Endothelial cell of umbilical vein (primary cell): ENCODE results near the gene SDHB. TPM values are rescaled to one million over a fixed set of nuclear protein-coding genes. Genes with fewer than 3 reads are reported as not detected.

Experiments used
- BruUV-seq: library from RNA; stranded (reverse); fragments of 400-500 nt; replicated peaks from 2 replicates; lab custom pipeline; 2021; lab: Mats Ljungman, UMichigan
- CTCF ChIA-PET: fragments of 300-600, 350-600 bp; sonication (Branson Sonifier 250); formaldehyde crosslinking; loops from one replicate; lab custom pipeline; 2021; ENCODE audit warnings: antibody characterized with exemption, inconsistent platforms; lab: Charles Lee
- POLR2A ChIA-PET: fragments of 300-600, 350-600 bp; sonication (Branson Sonifier 250); formaldehyde crosslinking; loops from one replicate; lab custom pipeline; 2021; ENCODE audit warnings: antibody characterized with exemption, inconsistent platforms; lab: Charles Lee
- DNase-seq: peaks from one replicate; pipeline ENCODE4 v3.0.0-alpha.2; 2011; ENCODE audit warnings: low read depth, low spot score
- FAIRE-seq: peaks from 2 replicates; lab custom pipeline; 2011; peaks lifted over from hg19 to GRCh38; lab: Jason Lieb, UNC
- H2AFZ ChIP-seq: 2 replicates; pipeline ENCODE4 v1.6.0; 2012; ENCODE audit warnings: low read depth, low read length, control low read depth, inconsistent platforms
- H3K27ac ChIP-seq: 2 replicates; pipeline ENCODE4 v1.5.1; 2011; ENCODE audit warnings: low read depth, mild to moderate bottlenecking, control low read depth, low read length, moderate library complexity; ENCODE audit not compliant: insufficient read depth
- H3K27me3 ChIP-seq, 2 experiments: 2 replicates each; pipeline versions ENCODE4 v1.6.0 to v1.6.1; 2011; ENCODE audit warnings: low read length in 2 of 2, mixed read lengths in 1 of 2; ENCODE audit not compliant: control insufficient read depth in 2 of 2, insufficient read depth in 2 of 2
- H3K36me3 ChIP-seq, 2 experiments: 2 replicates in 1 of 2; 3 replicates in 1 of 2; pipeline ENCODE4 v1.5.1; 2011; ENCODE audit warnings: low read length in 2 of 2, mild to moderate bottlenecking in 1 of 2, moderate library complexity in 1 of 2; ENCODE audit not compliant: control insufficient read depth in 2 of 2, insufficient read depth in 2 of 2; ENCODE audit errors: extremely low read depth in 1 of 2
- H3K4me1 ChIP-seq: 3 replicates; pipeline ENCODE4 v1.5.1; 2011; ENCODE audit warnings: mild to moderate bottlenecking, low read length; ENCODE audit not compliant: control insufficient read depth, insufficient read depth; ENCODE audit errors: extremely low read depth
- H3K4me2 ChIP-seq: 2 replicates; pipeline ENCODE4 v1.6.1; 2011; ENCODE audit warnings: low read length, control low read depth, mixed read lengths; ENCODE audit not compliant: insufficient read depth
- H3K4me3 ChIP-seq, 3 experiments: fragments of 200-600 bp in 1 of 3; sonication (generic), shearing (Covaris generic) in 1 of 3; replicated peaks in 1 of 3; 2 replicates each; pipeline ENCODE4 v1.5.1; 2011 to 2016; ENCODE audit warnings: control low read depth in 3 of 3, low read length in 3 of 3, mild to moderate bottlenecking in 2 of 3, inconsistent platforms in 1 of 3, low read depth in 1 of 3, moderate library complexity in 1 of 3; ENCODE audit not compliant: insufficient read depth in 1 of 3
- H3K79me2 ChIP-seq: 2 replicates; pipeline ENCODE4 v1.6.0; 2012; ENCODE audit warnings: low read length, inconsistent platforms; ENCODE audit not compliant: control insufficient read depth, insufficient read depth
- H3K9ac ChIP-seq: replicated peaks from 2 replicates; pipeline ENCODE3; 2011; ENCODE audit warnings: low read length, control low read depth; ENCODE audit not compliant: insufficient read depth; ENCODE audit errors: extremely low read depth
- H3K9me1 ChIP-seq: replicated peaks from 3 replicates; pipeline ENCODE4 v1.6.0; 2011; ENCODE audit warnings: mild to moderate bottlenecking, low read length; ENCODE audit not compliant: control insufficient read depth, insufficient read depth; ENCODE audit errors: extremely low read depth
- H3K9me3 ChIP-seq: replicated peaks from 2 replicates; pipeline ENCODE4 v1.5.1; 2012; ENCODE audit warnings: low read length, inconsistent platforms; ENCODE audit not compliant: control insufficient read depth, insufficient read depth
- H4K20me1 ChIP-seq: replicated peaks from 2 replicates; pipeline ENCODE3; 2011; ENCODE audit warnings: mild to moderate bottlenecking, low read length; ENCODE audit not compliant: control insufficient read depth, insufficient read depth; ENCODE audit errors: extremely low read depth
- CTCF ChIP-seq, 2 donors: IDR thresholded peaks; 1 replicate in 1 of 2; 2 replicates in 1 of 2; pipeline ENCODE4 v1.5.1; 2011; ENCODE audit warnings: low read length in 2 of 2, mild to moderate bottlenecking in 2 of 2, moderate library complexity in 2 of 2, control low read depth in 1 of 2, inconsistent platforms in 1 of 2, low read depth in 1 of 2; ENCODE audit not compliant: insufficient read depth in 1 of 2; ENCODE audit errors: extremely low read depth in 1 of 2
- EZH2 ChIP-seq: IDR thresholded peaks from 2 replicates; pipeline ENCODE4 v1.6.1; 2012; ENCODE audit warnings: borderline replicate concordance, low read depth, mild to moderate bottlenecking, moderate library complexity, low read length, inconsistent platforms; ENCODE audit not compliant: severe bottlenecking
- FOS ChIP-seq: IDR thresholded peaks from 2 replicates; pipeline ENCODE4 v1.6.1; 2011; ENCODE audit warnings: mild to moderate bottlenecking, low read length, moderate library complexity, borderline replicate concordance; ENCODE audit not compliant: insufficient read depth
- GATA2 ChIP-seq: IDR thresholded peaks from 2 replicates; pipeline ENCODE4 v1.7.0; 2011; ENCODE audit warnings: low read depth, mild to moderate bottlenecking, moderate library complexity, mixed read lengths, low read length; ENCODE audit not compliant: insufficient read length, insufficient read depth
- JUN ChIP-seq: IDR thresholded peaks from 2 replicates; pipeline ENCODE4 v1.6.1; 2011; ENCODE audit warnings: borderline replicate concordance, low read depth; ENCODE audit not compliant: insufficient read length, insufficient read depth
- MAX ChIP-seq: IDR thresholded peaks from 2 replicates; pipeline ENCODE4 v1.6.1; 2011; ENCODE audit not compliant: insufficient read depth, insufficient read length
- MYC ChIP-seq: IDR thresholded peaks from one replicate; pipeline ENCODE4 v1.6.1; 2011; ENCODE audit warnings: mild to moderate bottlenecking, low read depth, low read length
- POLR2A ChIP-seq: IDR thresholded peaks from 2 replicates; pipeline ENCODE4 v1.6.1; 2012; ENCODE audit warnings: low read depth, mild to moderate bottlenecking, control low read depth, low read length
- POLR2AphosphoS5 ChIP-seq: IDR thresholded peaks from 2 replicates; pipeline ENCODE4 v1.6.1; 2012; ENCODE audit warnings: low read depth, mild to moderate bottlenecking, control low read depth, low read length, moderate library complexity; ENCODE audit not compliant: insufficient read depth
- dilution Hi-C: fragments of 300-500 bp; cut with MboI; formaldehyde crosslinking; loops from one replicate; pipeline ENCODE4 v1.15.0; 2019; ENCODE audit warnings: low sequenced_read_pairs; ENCODE audit not compliant: extremely low pct_ligation_motif_present
- intact Hi-C: fragments of 100-400 bp; cut with micrococcal nuclease; formaldehyde crosslinking; loops from one replicate; pipeline ENCODE4 v1.10.0; 2022
- polyA plus RNA-seq, 4 experiments: library from polyadenylated mRNA; depleted of rRNA in 3 of 4; stranded (reverse) in 3 of 4; unstranded in 1 of 4; fragments of >200 nt; gene quantifications; 2 replicates each; pipeline versions ENCODE4 v1.2.1 to v1.2.3, GENCODE V29; 2011 to 2012; ENCODE audit warnings: missing spikeins in 1 of 4
- total RNA-seq: library from RNA; stranded (reverse); gene quantifications from 2 replicates; pipeline ENCODE4 v1.2.3, GENCODE V29; 2021

Gene SDHB
- total and polyA plus RNA-seq, 2 donors (not counting 3 experiments of a cell fraction or from before 2014, with no cell fraction given): 96.2 to 98.1 TPM

GRCh38 chr1:17097147-17097546 lies 43.3 kb upstream of the SDHB start:
- ChIA-PET POLR2A (no interaction called here), CTCF (no interaction called here)
- no peaks in the 10 kb centered on the region for H3K36me3 ChIP-seq
- no peaks in the 10 kb centered on the region for H3K4me1 ChIP-seq
- no peak for DNase-seq
- no peak overlapping the region for H3K4me3 ChIP-seq
- no peaks in the 10 kb centered on the region for H3K79me2 ChIP-seq
- H3K9me3 ChIP-seq: no peaks in the 10 kb centered on the region
- BruUV-seq: no TSS peak
- H3K4me2 ChIP-seq: no peak overlapping the region
- H3K9ac ChIP-seq: no peak overlapping the region
- TF ChIP-seq FOS (no peak), CTCF (IDR thresholded peaks at IDR 0.05; ENCODE audit: extremely low read depth in 1 of 2, insufficient read depth in 1 of 2, low read depth in 1 of 2, low read length in 2 of 2) (no peak), GATA2 (no peak), JUN (no peak), POLR2AphosphoS5 (no peak), MAX (no peak), MYC (no peak), EZH2 (no peak), POLR2A (no peak)
- peaks cover 0 to 4% of the 10 kb centered on the region in 2 experiments for H3K27me3 ChIP-seq
- H3K27ac ChIP-seq: no peak overlapping the region
- no peak for FAIRE-seq
- H2AFZ ChIP-seq: no peak overlapping the region
- intact Hi-C loops: no loop called here
- dilution Hi-C loops: no loop called here
- no peaks in the 10 kb centered on the region for H4K20me1 ChIP-seq
- H3K9me1 ChIP-seq: no peaks in the 10 kb centered on the region
